Thoracic aorta (tissue), 2 donors: Measurements from ENCODE around the gene HAVCR1. TPM values are rescaled to one million over a fixed set of nuclear protein-coding genes. Genes with fewer than 3 reads are reported as not detected.
"Not testable (repeated sequence)": the region's sequence is repeated elsewhere in the genome, so short reads cannot be mapped to it uniquely, and the experiment has no call there.

Experiments used
- ATAC-seq: fragments of 150-250 bp; one replicate; pipeline ENCODE4 v1.8.0; 2017; ENCODE audit warnings: low read depth; ENCODE audit not compliant: insufficient number of reproducible peaks, low FRiP score
- DNase-seq: peaks from one replicate; pipeline ENCODE4 v3.0.0-alpha.2; 2020; ENCODE audit warnings: low spot score
- H3K27ac ChIP-seq, 2 donors: fragments of 200-600 bp; sonication (generic); 1 replicate in 1 of 2; 2 replicates in 1 of 2; pipeline ENCODE4 v1.5.1; 2016; ENCODE audit warnings: mild to moderate bottlenecking in 2 of 2, moderate library complexity in 2 of 2
- H3K27me3 ChIP-seq: fragments of 200-600 bp; sonication (generic); replicated peaks from 2 replicates; pipeline ENCODE4 v1.6.0; 2016; ENCODE audit warnings: mild to moderate bottlenecking; ENCODE audit not compliant: insufficient read depth
- H3K36me3 ChIP-seq: fragments of 200-600 bp; sonication (generic); one replicate; pipeline ENCODE4 v1.5.1; 2016
- H3K4me1 ChIP-seq, 2 donors: fragments of 200-600 bp; sonication (generic); 1 replicate in 1 of 2; 2 replicates in 1 of 2; pipeline versions ENCODE4 v1.5.1 to v1.6.0; 2016; ENCODE audit warnings: low read depth in 2 of 2, mild to moderate bottlenecking in 1 of 2; ENCODE audit not compliant: control insufficient read depth in 1 of 2
- H3K4me3 ChIP-seq: fragments of 200-600 bp; sonication (generic); 2 replicates; pipeline ENCODE4 v1.5.1; 2016; ENCODE audit warnings: mild to moderate bottlenecking
- H3K9me3 ChIP-seq: fragments of 200-600 bp; sonication (generic); 2 replicates; pipeline ENCODE4 v1.5.1; 2016
- total RNA-seq, 2 donors: library from RNA; depleted of rRNA; stranded (reverse); fragments of >200 nt; gene quantifications; one replicate each; pipeline versions ENCODE4 v1.1.0 to v1.2.3, GENCODE V29; 2016
- TF ChIP-seq, protein P1 (sequence below): fragments of 200-600 bp; sonication (generic); IDR thresholded peaks from one replicate; pipeline ENCODE4 v1.5.1; 2019; ENCODE audit warnings: antibody characterized with exemption

HAVCR1 gene
- total RNA-seq, 2 donors from 2014 or later = 2.0 to 6.9 TPM

GRCh38 chr5:157045601-157046000 lies 13.3 kb downstream of the HAVCR1 start:
- Histone ChIP-seq H3K4me3 (no peak overlapping the region), H3K9me3 (no peaks in the 10 kb centered on the region), H3K27me3 (no peaks in the 10 kb centered on the region), H3K36me3 (no peaks in the 10 kb centered on the region), H3K27ac (no peak overlapping the region), H3K4me1 (no peaks in the 10 kb centered on the region)
- DNase-seq = no peak
- TF ChIP-seq, protein P1, sequence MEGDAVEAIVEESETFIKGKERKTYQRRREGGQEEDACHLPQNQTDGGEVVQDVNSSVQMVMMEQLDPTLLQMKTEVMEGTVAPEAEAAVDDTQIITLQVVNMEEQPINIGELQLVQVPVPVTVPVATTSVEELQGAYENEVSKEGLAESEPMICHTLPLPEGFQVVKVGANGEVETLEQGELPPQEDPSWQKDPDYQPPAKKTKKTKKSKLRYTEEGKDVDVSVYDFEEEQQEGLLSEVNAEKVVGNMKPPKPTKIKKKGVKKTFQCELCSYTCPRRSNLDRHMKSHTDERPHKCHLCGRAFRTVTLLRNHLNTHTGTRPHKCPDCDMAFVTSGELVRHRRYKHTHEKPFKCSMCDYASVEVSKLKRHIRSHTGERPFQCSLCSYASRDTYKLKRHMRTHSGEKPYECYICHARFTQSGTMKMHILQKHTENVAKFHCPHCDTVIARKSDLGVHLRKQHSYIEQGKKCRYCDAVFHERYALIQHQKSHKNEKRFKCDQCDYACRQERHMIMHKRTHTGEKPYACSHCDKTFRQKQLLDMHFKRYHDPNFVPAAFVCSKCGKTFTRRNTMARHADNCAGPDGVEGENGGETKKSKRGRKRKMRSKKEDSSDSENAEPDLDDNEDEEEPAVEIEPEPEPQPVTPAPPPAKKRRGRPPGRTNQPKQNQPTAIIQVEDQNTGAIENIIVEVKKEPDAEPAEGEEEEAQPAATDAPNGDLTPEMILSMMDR = no peak
- ATAC-seq = no peak

DNA sequence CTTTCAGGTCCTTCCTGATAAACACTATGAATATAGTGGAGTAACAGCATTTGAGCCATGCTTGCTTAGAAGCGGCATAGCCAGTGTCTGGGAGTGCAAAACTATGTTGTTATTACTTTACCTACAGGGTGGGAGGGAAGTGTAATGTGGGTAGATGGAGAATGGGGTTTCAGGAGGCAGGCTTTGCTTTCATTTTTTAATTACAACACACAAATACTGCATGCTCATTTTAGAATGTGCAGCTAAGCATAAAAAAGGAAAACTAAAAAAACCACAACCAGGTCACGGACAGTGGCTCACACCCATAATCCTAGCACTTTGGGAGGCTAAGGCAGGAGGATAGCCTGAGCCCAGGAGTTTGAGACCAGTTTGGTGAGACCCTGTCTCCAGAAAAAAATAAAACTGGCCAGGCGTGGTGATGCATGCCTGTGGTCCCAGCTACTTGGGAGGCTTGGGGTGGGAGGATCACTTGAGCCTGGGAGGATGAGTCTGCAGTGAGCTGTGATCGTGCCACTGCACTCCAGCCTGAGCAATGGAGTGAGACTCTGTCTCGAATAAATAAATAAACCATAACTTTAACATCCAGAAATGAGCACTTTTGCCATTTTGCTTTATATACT lies 20.2 kb downstream of the HAVCR1 start:
- TF ChIP-seq, protein P1 = no peak
- no peak for ATAC-seq

DNA sequence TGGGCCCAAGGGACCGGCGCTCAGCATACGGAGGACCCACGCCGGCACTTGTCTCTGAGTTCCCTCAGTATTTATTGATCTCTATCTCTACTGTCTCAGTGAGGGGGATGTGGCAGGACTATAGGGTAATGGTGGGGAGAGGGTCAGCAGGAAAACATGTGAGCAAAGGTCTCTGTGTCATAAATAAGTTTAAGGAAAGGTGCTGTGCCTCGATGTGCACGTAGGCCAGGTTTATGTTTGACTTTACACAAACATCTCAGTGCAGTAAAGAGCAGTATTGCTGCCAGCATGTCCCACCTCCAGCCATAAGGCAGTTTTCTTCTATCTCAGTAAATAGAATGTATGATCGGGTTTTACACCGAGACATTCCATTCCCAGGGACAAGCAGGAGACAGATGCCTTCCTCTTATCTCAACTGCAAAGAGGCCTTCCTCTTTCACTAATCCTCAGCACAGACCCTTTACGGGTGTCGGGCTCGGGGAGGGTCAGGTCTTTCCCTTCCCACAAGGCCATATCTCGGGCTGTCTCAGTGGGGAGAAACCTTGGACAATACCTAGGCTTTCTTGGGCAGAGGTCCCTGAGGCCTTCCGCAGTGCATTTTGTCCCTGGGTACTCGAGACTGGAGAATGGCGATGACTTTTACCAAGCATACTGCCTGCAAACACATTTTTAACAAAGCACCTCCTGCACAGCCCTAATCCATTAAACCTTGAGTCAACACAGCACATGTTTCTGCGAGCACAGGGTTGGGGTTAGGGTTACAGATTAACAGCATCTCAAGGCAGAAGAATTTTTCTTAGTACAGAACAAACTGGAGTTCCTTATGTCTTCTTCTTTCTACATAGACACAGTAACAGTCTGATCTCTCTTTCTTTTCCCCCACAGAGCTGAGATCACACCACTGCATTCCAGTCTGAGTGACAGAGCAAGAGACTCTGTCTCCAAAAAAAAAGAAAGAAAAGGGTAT lies 24.5 kb downstream of the HAVCR1 start:
- not testable (repeated sequence) for H3K27ac ChIP-seq, ATAC-seq, H3K36me3 ChIP-seq, H3K4me3 ChIP-seq, H3K27me3 ChIP-seq, H3K9me3 ChIP-seq, DNase-seq, H3K4me1 ChIP-seq

More for the DNA sequence above, 20.2 kb downstream of the HAVCR1 start:
- Histone ChIP-seq H3K4me1 (no peaks in the 10 kb centered on the region), H3K27ac (no peak overlapping the region), H3K9me3 (no peaks in the 10 kb centered on the region), H3K4me3 (no peak overlapping the region), H3K27me3 (no peaks in the 10 kb centered on the region), H3K36me3 (no peaks in the 10 kb centered on the region)
- no peak for DNase-seq

GRCh38 chr5:157033071-157033583 lies 25.8 kb downstream of the HAVCR1 start:
- H3K27me3 ChIP-seq = no peaks in the 10 kb centered on the region
- H3K4me3 ChIP-seq = no peak overlapping the region
- no peaks in the 10 kb centered on the region for H3K9me3 ChIP-seq
- no peaks in the 10 kb centered on the region for H3K4me1 ChIP-seq
- DNase-seq = no peak
- TF ChIP-seq, protein P1 = no peak
- no peak overlapping the region for H3K27ac ChIP-seq
- no peak for ATAC-seq
- H3K36me3 ChIP-seq = no peaks in the 10 kb centered on the region

DNA sequence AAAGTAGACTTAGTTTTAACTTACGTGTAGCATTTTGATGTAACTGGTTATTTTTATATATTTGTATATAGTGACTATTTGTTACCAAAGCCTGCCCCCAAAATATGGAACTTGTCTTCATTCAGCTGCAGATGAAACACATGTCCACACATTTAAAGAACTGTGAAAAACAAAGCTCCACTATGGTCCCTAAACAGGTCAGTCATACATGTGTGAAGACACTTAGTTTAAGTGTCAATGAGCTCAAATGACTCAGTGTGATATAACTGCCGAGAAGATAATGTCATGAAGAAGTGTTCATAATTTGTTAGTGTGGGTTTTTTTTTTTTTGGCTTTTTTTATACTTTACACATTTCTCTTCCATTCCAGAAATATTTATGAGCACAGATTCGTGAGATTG lies 28.2 kb downstream of the HAVCR1 start:
- TF ChIP-seq, protein P1 = no peak
- Histone ChIP-seq H3K27me3 (no peaks in the 10 kb centered on the region), H3K36me3 (no peaks in the 10 kb centered on the region), H3K4me3 (no peak overlapping the region), H3K27ac (no peak overlapping the region), H3K4me1 (no peaks in the 10 kb centered on the region), H3K9me3 (no peaks in the 10 kb centered on the region)
- DNase-seq (no peak), ATAC-seq (no peak)
